SK-N-MC (cell line): ENCODE results near the gene MAGEA11.
"Not testable (repeated sequence)": the region's sequence is repeated elsewhere in the genome, so short reads cannot be mapped to it uniquely, and the experiment has no call there.

ENCODE experiments used
- DNase-seq: peaks from one replicate; pipeline ENCODE4 v3.0.0-alpha.2; 2011; ENCODE audit warnings: low read depth, low spot score
- H3K27ac ChIP-seq: fragments of 200-600 bp; sonication (generic); 2 replicates; pipeline ENCODE4 v1.5.1; 2016; ENCODE audit warnings: mixed run types
- H3K36me3 ChIP-seq: fragments of 200-600 bp; sonication (generic); 2 replicates; pipeline ENCODE4 v1.6.1; 2017; ENCODE audit warnings: antibody characterized with exemption, low read length, mixed read lengths; ENCODE audit not compliant: insufficient read depth
- H3K4me3 ChIP-seq: fragments of 200-600 bp; sonication (generic); 2 replicates; pipeline ENCODE4 v1.5.1; 2016
- H3K9ac ChIP-seq: fragments of 200-600 bp; sonication (generic); 2 replicates; pipeline ENCODE4 v1.8.0; 2017; ENCODE audit warnings: mixed run types, mixed read lengths; ENCODE audit not compliant: insufficient read length
- H3K9me3 ChIP-seq: fragments of 200-600 bp; sonication (generic); 2 replicates; pipeline ENCODE4 v1.6.1; 2017; ENCODE audit warnings: low read depth, mild to moderate bottlenecking, antibody characterized with exemption, low read length, moderate library complexity, mixed read lengths
- EZH2 ChIP-seq: fragments of 200-600 bp; sonication (generic); IDR thresholded peaks from one replicate; pipeline ENCODE4 v1.6.1; 2017; ENCODE audit warnings: antibody characterized with exemption
- FOXP2 ChIP-seq: optimal IDR thresholded peaks from 2 replicates; pipeline ENCODE3; 2011; ENCODE audit warnings: mild to moderate bottlenecking, moderate library complexity; ENCODE audit not compliant: insufficient read depth; ENCODE audit errors: extremely low read length, control extremely low read depth
- POLR2AphosphoS5 ChIP-seq: IDR thresholded peaks from 2 replicates; pipeline ENCODE4 v1.6.1; 2012; ENCODE audit warnings: mild to moderate bottlenecking, low read depth, low read length, borderline replicate concordance

MAGEA11 gene

GRCh38 chrX:149757206-149758067 lies 45.6 kb downstream of the MAGEA11 start:
- Histone ChIP-seq H3K4me3 (no peak overlapping the region), H3K36me3 (no peaks in the 10 kb centered on the region), H3K9me3 (no peaks in the 10 kb centered on the region), H3K27ac (no peak overlapping the region), H3K9ac (no peak overlapping the region)
- TF ChIP-seq EZH2, result no peak
- TF ChIP-seq POLR2AphosphoS5, result no peak
- no peak for TF ChIP-seq FOXP2
- no peak for DNase-seq

GRCh38 chrX:149758068-149758714 lies 46.3 kb downstream of the MAGEA11 start:
- DNase-seq, result no peak
- Histone ChIP-seq H3K36me3 (no peaks in the 10 kb centered on the region), H3K9me3 (no peaks in the 10 kb centered on the region), H3K4me3 (no peak overlapping the region), H3K27ac (no peak overlapping the region), H3K9ac (no peak overlapping the region)
- TF ChIP-seq FOXP2 (no peak), POLR2AphosphoS5 (no peak), EZH2 (no peak)

DNA sequence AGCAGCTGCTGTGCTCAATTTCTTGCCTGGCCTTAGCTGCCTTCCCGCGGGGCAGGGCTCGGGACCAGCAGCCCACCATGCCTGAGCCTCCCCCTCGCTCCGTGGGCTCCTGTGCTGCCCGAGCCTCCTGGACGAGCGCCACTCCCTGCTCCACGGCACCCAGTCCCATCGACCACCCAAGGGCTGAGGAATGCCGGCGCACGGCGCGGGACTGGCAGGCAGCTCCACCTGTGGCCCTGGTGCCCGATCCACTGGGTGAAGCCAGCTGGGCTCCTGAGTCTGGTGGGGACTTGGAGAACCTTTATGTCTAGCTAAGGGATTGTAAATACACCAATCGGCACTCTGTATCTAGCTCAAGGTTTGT lies 46.8 kb downstream of the MAGEA11 start:
- H3K27ac ChIP-seq, H3K36me3 ChIP-seq, H3K4me3 ChIP-seq, H3K9me3 ChIP-seq, DNase-seq, H3K9ac ChIP-seq: not testable (repeated sequence)

DNA sequence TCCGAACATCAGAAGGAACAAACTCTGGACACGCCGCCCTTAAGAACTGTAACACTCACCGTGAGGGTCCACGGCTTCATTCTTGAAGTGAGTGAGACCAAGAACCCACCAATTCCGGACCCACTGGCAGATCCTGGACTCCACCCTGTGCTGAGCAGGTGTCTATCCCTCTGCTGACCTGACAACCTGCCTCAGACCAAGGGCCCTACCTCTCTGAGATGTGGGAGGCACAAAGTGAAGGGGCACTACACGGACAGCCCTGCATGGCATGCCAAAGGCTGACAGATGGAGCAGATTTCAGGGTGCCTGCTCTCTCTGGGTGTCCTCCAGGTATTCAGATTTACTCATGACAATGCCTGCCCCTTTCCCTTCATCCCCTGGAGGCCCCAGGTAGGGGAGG lies 48.0 kb downstream of the MAGEA11 start:
- TF ChIP-seq EZH2 (no peak), POLR2AphosphoS5 (no peak), FOXP2 (no peak)
- H3K9me3 ChIP-seq, result no peaks in the 10 kb centered on the region
- H3K9ac ChIP-seq, result no peak overlapping the region
- no peak overlapping the region for H3K27ac ChIP-seq
- H3K36me3 ChIP-seq, result no peaks in the 10 kb centered on the region
- H3K4me3 ChIP-seq, result no peak overlapping the region
- DNase-seq, result no peak

DNA sequence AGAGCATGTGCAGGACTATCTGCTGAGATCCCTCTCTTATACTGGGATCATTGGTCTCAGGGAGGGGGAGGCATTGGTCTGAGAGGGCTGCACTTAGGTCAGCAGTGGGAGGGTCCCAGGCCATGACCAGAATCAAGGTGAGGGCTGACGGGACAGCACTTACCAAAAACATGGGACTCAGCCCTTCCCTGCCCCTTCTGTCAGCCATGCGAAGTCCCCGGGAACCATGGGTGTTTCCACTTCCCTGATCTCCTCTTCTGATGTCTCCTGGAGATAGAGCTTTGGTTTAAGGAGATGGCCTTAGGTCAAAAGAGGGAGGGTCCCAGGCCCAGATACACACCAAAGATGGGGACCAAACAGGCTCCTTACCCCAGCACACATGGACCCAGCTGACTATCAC lies 49.1 kb downstream of the MAGEA11 start:
- H3K4me3 ChIP-seq, result no peak overlapping the region
- DNase-seq, result no peak
- H3K36me3 ChIP-seq, result no peaks in the 10 kb centered on the region

DNA sequence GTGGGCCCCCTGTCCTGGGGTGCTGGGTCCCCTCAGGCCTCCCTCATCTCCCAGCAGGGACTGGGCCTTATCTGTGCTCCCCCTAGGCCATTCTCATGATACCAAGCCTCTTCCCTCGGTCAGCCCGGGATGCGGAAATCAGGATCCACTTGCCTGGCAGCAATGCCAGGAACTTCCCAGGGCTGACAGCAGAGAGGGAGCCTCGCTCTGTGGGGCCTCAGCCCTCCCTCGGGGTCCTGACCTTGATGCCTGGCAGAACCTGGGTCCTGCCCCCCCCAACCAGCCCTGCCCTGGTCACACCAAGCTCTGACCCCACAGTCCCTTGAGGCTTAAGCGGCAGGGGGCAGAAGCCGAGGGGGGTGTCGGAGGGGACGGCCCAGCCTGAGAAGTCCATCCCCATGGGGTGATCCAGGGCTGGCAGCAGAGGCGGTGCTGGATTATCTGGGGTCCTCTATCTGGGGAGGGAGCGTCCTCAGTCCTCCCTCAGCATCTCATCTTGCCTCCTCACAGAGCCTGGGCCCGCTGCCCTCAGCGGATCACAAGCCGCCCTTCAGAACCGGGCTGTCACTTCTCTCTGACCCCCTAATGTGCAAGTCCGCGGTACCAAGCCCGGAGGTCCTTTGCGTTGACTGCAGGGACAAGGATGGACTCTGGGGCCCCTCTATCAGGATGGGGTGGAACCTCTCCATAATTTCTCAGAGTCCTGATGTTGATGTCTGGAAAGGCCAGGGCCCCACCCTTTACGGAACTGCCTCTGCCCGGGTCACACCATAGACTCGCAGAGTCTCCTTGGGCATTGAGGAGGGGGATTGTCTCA lies 50.2 kb downstream of the MAGEA11 start:
- DNase-seq, H3K27ac ChIP-seq, H3K36me3 ChIP-seq, H3K4me3 ChIP-seq, H3K9ac ChIP-seq, H3K9me3 ChIP-seq: not testable (repeated sequence)

More for the DNA sequence above, 49.1 kb downstream of the MAGEA11 start:
- no peak overlapping the region for H3K9ac ChIP-seq
- no peak for TF ChIP-seq POLR2AphosphoS5
- no peak for TF ChIP-seq EZH2
- TF ChIP-seq FOXP2, result no peak
- no peak overlapping the region for H3K27ac ChIP-seq
- no peaks in the 10 kb centered on the region for H3K9me3 ChIP-seq

- Histone ChIP-seq H3K9ac (no peak overlapping the region), H3K36me3 (no peaks in the 10 kb centered on the region), H3K9me3 (no peaks in the 10 kb centered on the region), H3K4me3 (no peak overlapping the region), H3K27ac (no peak overlapping the region)
- DNase-seq, result no peak
- TF ChIP-seq FOXP2 (no peak), EZH2 (no peak), POLR2AphosphoS5 (no peak)
Measured at GRCh38 chrX:149762696-149763614, 51.1 kb downstream of the MAGEA11 start.
